LNCAP (cell line): ENCODE results near the gene PRKCA.

ENCODE experiments used
- TF ChIP-seq, protein P1 (sequence below): fragments of 450-650 bp; IDR thresholded peaks from 2 replicates; pipeline ENCODE4 v1.5.1; 2017; ENCODE audit warnings: mild to moderate bottlenecking

PRKCA gene

DNA sequence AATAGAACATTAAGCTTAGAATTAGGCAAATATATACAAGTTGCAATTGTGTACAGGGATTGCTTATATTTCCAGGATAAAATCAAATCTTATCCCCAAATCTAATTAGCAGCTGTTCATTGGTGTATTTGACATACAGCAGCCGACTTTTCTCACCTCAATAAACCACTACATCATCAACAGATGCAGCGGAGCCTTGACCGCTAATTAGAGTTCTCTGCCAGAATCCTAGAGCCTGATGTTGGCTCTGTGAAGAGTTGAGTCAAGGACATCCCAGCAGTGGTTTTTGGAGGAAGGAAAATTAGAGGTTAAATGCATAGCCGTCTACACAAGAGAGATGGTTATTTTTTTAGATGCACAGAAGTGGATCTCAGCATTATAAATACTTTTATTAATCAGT is 310.6 kb downstream of the PRKCA start:
- TF ChIP-seq, protein P1, sequence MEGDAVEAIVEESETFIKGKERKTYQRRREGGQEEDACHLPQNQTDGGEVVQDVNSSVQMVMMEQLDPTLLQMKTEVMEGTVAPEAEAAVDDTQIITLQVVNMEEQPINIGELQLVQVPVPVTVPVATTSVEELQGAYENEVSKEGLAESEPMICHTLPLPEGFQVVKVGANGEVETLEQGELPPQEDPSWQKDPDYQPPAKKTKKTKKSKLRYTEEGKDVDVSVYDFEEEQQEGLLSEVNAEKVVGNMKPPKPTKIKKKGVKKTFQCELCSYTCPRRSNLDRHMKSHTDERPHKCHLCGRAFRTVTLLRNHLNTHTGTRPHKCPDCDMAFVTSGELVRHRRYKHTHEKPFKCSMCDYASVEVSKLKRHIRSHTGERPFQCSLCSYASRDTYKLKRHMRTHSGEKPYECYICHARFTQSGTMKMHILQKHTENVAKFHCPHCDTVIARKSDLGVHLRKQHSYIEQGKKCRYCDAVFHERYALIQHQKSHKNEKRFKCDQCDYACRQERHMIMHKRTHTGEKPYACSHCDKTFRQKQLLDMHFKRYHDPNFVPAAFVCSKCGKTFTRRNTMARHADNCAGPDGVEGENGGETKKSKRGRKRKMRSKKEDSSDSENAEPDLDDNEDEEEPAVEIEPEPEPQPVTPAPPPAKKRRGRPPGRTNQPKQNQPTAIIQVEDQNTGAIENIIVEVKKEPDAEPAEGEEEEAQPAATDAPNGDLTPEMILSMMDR: no peak

DNA sequence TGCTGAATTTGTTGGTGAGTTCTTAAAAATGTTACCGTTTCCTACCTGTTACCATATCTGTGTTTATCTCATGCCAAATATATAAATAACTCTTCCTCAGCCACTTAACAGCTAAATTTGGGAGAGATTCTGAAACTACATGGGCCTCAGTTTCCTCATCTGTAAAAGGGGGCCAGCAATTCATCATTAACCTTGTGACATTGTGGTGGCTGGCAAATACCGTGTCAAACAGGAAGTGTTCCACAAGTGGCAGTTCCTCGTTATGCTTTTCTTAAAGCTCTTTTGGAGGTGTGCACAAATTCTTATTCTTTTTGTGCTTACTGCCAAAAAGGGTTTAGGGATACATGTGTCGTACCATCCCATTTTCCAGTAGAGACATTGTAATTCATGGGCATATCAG is 312.1 kb downstream of the PRKCA start:
- TF ChIP-seq, protein P1: no peak

DNA sequence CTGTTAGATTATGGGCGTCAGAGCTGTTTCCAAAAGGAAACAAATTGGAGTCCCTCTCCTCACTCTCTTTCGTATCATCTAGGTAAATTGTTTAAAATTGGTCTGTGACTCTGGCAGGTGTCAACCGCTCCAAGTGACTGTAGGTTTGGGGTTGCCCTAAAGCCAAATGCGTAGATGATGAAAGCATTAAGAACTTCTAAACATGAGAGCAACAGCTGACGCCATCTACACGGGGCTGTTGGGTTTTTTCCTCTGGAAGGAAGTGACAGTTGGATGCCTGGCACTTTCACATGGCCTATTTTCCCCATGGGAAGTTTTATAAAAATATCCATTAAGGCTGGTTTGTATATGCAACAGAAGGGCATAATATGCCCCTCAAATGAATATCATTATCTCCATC is 316.8 kb downstream of the PRKCA start:
- TF ChIP-seq, protein P1: no peak

DNA sequence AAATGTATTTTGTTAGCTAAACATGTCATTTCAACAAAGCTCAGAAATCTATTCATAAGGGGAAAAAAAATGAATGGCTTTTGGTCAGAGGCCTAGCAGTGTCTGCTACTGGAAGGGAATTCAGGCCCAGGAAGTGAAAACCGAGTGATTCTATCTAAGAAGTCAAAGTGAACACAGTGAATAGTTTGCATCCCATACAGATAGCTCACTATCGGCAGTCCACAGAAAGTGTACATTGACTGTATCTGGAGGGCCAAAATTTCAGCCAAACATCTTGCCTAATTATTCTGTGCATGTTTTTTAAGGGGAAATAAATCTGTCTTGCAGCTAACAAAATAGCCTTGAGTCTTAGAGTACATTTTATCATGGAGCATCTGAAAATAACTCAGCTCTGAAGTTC is 318.1 kb downstream of the PRKCA start:
- TF ChIP-seq, protein P1: no peak

DNA sequence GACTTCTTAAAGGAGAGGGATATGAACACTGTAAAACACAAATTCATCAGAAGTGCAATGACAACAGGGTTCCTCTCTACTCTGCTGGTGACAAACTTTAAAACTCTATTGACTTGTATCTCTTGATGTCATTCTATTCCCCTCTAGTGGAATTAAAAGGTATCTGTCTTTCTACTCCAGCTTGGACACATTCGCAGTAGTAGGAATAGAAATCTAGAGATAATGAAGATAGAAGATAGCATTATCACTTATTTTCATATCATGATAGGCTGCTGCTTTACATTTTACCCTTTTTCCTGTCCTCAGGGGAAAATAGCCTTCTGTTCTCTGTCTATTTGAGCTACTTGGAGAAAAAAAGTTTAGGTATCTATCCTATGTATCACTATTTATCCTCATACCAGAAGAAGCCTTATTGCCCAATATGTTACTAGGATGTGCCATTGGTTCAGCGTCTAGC is 322.9 kb downstream of the PRKCA start:
- TF ChIP-seq, protein P1: peak; percentile 72

DNA sequence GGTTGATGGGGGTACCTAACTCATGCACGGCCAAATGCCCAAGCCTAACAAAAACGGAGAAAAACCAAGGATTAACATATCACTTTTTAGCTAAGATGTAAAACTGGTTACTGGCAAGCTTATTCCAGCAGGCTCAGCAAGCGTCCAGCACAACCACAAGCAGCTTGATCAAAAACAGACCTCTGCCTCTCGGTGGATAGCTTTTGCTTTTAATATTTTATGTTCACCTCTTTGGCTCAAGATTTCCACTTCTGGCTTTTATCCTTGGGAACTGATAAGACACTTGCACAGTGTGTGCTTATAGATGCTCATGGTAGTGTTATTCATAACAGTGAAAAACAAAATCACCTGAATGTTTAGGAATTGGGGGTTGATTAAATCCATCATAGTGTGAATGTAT is 325.6 kb downstream of the PRKCA start:
- TF ChIP-seq, protein P1: no peak

DNA sequence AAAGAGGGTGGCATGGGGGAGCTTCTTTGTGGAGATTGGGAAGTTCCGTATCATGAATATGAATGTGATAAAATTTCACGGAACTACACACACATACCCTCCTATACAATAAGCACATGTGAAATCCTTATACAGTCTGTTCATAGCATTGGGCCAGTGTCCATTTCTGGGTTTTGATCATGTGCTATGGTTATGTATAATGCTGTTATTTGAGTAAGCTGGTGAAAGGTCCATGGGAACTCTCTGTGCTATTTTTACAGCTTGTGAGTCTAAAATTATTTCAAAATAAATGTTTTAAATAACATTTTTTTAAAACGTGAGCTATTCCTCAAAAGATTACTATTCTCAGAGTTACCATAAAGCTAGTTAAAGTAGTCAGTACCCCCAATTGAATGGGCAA is 327.3 kb downstream of the PRKCA start:
- TF ChIP-seq, protein P1: no peak

DNA sequence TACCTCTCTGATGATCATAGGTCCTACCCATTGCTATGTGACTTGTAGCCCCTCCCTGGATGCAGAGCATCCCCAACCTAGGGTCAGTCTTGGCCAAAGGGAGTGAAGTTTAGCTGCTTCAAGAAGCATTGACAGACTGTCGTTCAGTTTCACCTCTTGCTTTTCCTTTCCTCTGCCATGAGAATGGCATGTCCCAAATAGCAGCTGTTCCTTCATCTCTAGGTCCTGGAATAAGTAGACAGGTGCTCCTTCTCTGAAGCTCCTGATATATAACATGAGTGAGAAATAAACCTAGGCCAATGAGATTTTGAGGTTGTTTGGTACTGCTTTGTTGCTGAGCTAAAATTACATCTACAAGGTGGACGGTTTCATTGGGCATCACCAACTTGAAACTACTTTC is 328.0 kb downstream of the PRKCA start:
- TF ChIP-seq, protein P1: no peak
